Ovary (tissue), 9 donors: ENCODE results near the gene LRRIQ4. TPM values are rescaled to one million over a fixed set of nuclear protein-coding genes. Genes with fewer than 3 reads are reported as not detected.
A peak's percentile ranks its signal among the peaks of the same experiment; 100 is the strongest.

Experiments
- DNase-seq, 5 donors: peaks; one replicate each; pipeline ENCODE4 v3.0.0-alpha.2; 2019 to 2020
- H3K27ac ChIP-seq, 2 donors: fragments of 200-600 bp; one replicate each; pipeline versions ENCODE4 v1.5.1 to v1.8.0; 2019 to 2022
- H3K27me3 ChIP-seq: fragments of 200-600 bp; one replicate; pipeline ENCODE4 v1.8.0; 2022
- H3K36me3 ChIP-seq: fragments of 200-600 bp; sonication (generic); one replicate; pipeline ENCODE4 v1.5.1; 2019
- H3K4me1 ChIP-seq: one replicate; pipeline ENCODE4 v1.8.1; 2013; ENCODE audit warnings: mild to moderate bottlenecking, moderate library complexity; ENCODE audit not compliant: insufficient read depth
- H3K4me3 ChIP-seq: fragments of 200-600 bp; sonication (generic); one replicate; pipeline ENCODE4 v1.5.1; 2017
- H3K9me3 ChIP-seq, 2 donors: fragments of 200-600 bp in 1 of 2; sonication (generic) in 1 of 2; one replicate each; pipeline versions ENCODE4 v1.5.1 to v1.8.1; 2013 to 2019; ENCODE audit warnings: mild to moderate bottlenecking in 1 of 2, moderate library complexity in 1 of 2
- CTCF ChIP-seq, 3 donors: fragments of 450-650 bp in 2 of 3; fragments of 200-600 bp in 1 of 3; IDR thresholded peaks; one replicate each; pipeline versions ENCODE4 v1.5.1 to v1.8.0; 2016 to 2022; ENCODE audit warnings: antibody characterized with exemption in 3 of 3, mild to moderate bottlenecking in 1 of 3
- EP300 ChIP-seq: sonication (generic); formaldehyde crosslinking; IDR thresholded peaks from one replicate; pipeline ENCODE4 v1.6.1; 2017; ENCODE audit warnings: antibody characterized with exemption
- POLR2A ChIP-seq: fragments of 450-650 bp; IDR thresholded peaks from one replicate; pipeline ENCODE4 v1.6.1; 2017; ENCODE audit warnings: antibody characterized with exemption, mild to moderate bottlenecking, moderate library complexity
- WGBS, 3 donors: extraction: QIAGEN DNeasy Blood & Tissue Kit in 1 of 3; methylation state at CpG; one replicate each; pipeline versions ENCODE4 v1.1.5 to v1.1.7; 2013 to 2017; 5-methylcytosine and 5-hydroxymethylcytosine counted together
- intact Hi-C, 4 donors: fragments of 100-400 bp; cut with DNase I; formaldehyde crosslinking; loops; one replicate each; pipeline versions ENCODE4 v1.11.0 to v1.15.1; 2022 to 2023
- polyA plus RNA-seq, 2 donors: library from polyadenylated mRNA; stranded (reverse); fragments of 200-250 nt in 1 of 2; fragments of 350-450 nt in 1 of 2; fragmentation: Illumina TruSeq in 1 of 2; extraction: RNeasy Lipid Tissue Mini Kit (QIAGEN cat#74804) in 1 of 2; gene quantifications; one replicate each; pipeline ENCODE4 v1.2.3, GENCODE V29; 2013 to 2014
- total RNA-seq, 7 donors: library from RNA; depleted of rRNA in 2 of 7; stranded (reverse); fragments of >200 nt in 2 of 7; fragmentation: NEBNext Ultra II Directional in 3 of 7; extraction: Animal tissue kit (Norgen Biotek cat#: 25700) in 3 of 7; gene quantifications; one replicate each; pipeline versions ENCODE4 v1.1.0 to v1.2.4, GENCODE V29; 2016 to 2023
- donor health status: DM: no; HTN: no; CAD: no; lungs with moderate emphysema.
- donor health status: DM: no; HTN: no; CAD: no.
- donor health status: Bipolar disorder and iron deficiency.
- donor health status: DM: yes; HTN: yes; CAD: no.
- donor health status: DM: no; HTN: no; CAD: no.
- donor health status: DM: yes; HTN: yes; CAD: no.

LRRIQ4 gene
- total and polyA plus RNA-seq, 9 donors, result 0.05 to 0.43 (median 0.25) TPM; not detected in 2

- Histone ChIP-seq H3K36me3 (no peaks in the 10 kb centered on the region), H3K27me3 (no peaks in the 10 kb centered on the region), H3K27ac (no peak overlapping the region), H3K4me3 (no peak overlapping the region), H3K4me1 (no peaks in the 10 kb centered on the region), H3K9me3 (no peaks in the 10 kb centered on the region)
- intact Hi-C loops, result no loop called here
- WGBS, 3 donors, result 71 to 84% (median 81%) methylated on average over 8 of the region's 8 CpGs
- no peak for DNase-seq
- no peak for TF ChIP-seq CTCF (IDR thresholded peaks at IDR 0.05)
- TF ChIP-seq EP300, result no peak
Measured at GRCh38 chr3:169879013-169879557, 66.4 kb downstream of the LRRIQ4 start.

GRCh38 chr3:169879845-169880575, 67.3 kb downstream of the LRRIQ4 start:
- Histone ChIP-seq H3K4me3 (no peak overlapping the region), H3K27me3 (no peaks in the 10 kb centered on the region), H3K27ac (no peak overlapping the region), H3K9me3 (no peaks in the 10 kb centered on the region), H3K36me3 (no peaks in the 10 kb centered on the region), H3K4me1 (no peaks in the 10 kb centered on the region)
- intact Hi-C loops, result no loop called here
- TF ChIP-seq EP300 (no peak), CTCF (IDR thresholded peaks at IDR 0.05) (no peak), POLR2A (no peak)
- no peak for DNase-seq
- 33 to 45% (median 42%) methylated on average over 3 of the region's 3 CpGs for WGBS, 3 donors

- H3K4me3 ChIP-seq, result no peak overlapping the region
- no peaks in the 10 kb centered on the region for H3K4me1 ChIP-seq
- DNase-seq, result no peak
- no peaks in the 10 kb centered on the region for H3K9me3 ChIP-seq
- H3K27me3 ChIP-seq, result no peaks in the 10 kb centered on the region
- intact Hi-C loops, result no loop called here
- TF ChIP-seq POLR2A (no peak), CTCF (IDR thresholded peaks at IDR 0.05) (no peak), EP300 (no peak)
- H3K27ac ChIP-seq, result no peak overlapping the region
- H3K36me3 ChIP-seq, result no peaks in the 10 kb centered on the region
- 80 to 84% (median 81%) methylated on average over 4 of the region's 4 CpGs for WGBS, 3 donors
Measured at GRCh38 chr3:169880576-169881250, 68.0 kb downstream of the LRRIQ4 start.

GRCh38 chr3:169886671-169887070, 74.0 kb downstream of the LRRIQ4 start:
- DNase-seq, result peak; percentile 19 to 58 (median 34)
- Histone ChIP-seq H3K27me3 (no peaks in the 10 kb centered on the region), H3K27ac (no peak overlapping the region), H3K36me3 (no peaks in the 10 kb centered on the region), H3K4me3 (no peak overlapping the region), H3K9me3 (no peaks in the 10 kb centered on the region), H3K4me1 (peaks cover 2% of the 10 kb centered on the region)
- 26 to 29% (median 28%) methylated on average over 5 of the region's 5 CpGs for WGBS, 3 donors
- TF ChIP-seq POLR2A, result no peak
- intact Hi-C loops, result no loop called here

Other genes starting within 250 kb of the LRRIQ4 start
- gene MECOM, start 149.2 kb upstream of the LRRIQ4 start, total RNA-seq, result 10 to 100 TPM in 3 of 7 donors, 1 to 10 TPM in 4; 4.3 to 24.1 (median 9.0) TPM
- 1 to 10 TPM; 5.9 to 6.2 TPM for gene MECOM, start 149.2 kb upstream of the LRRIQ4 start, polyA plus RNA-seq
- 100 to 1,000 TPM in 2 of 7 donors, 1 to 10 TPM in 5; 2.4 to 467 (median 5.2) TPM for gene TERC, start 47.8 kb upstream of the LRRIQ4 start, total RNA-seq
- gene TERC, start 47.8 kb upstream of the LRRIQ4 start, polyA plus RNA-seq, result not detected
- gene ACTRT3, start 43.3 kb upstream of the LRRIQ4 start, total RNA-seq, result 1 to 10 TPM in 6 of 7 donors, under 1 TPM in 1; 0.34 to 3.8 (median 3.1) TPM
- gene ACTRT3, start 43.3 kb upstream of the LRRIQ4 start, polyA plus RNA-seq, result 1 to 10 TPM; 1.5 to 2.0 TPM
- 10 to 100 TPM; 14.1 to 23.6 (median 20.0) TPM for gene MYNN, start 39.5 kb upstream of the LRRIQ4 start, total RNA-seq
- 10 to 100 TPM; 10.1 to 10.3 TPM for gene MYNN, start 39.5 kb upstream of the LRRIQ4 start, polyA plus RNA-seq
- 1 to 10 TPM; 3.3 to 8.1 (median 4.3) TPM for gene LRRC34, start within 50 bp of the LRRIQ4 start, total RNA-seq
- 1 to 10 TPM; 1.7 to 3.3 TPM for gene LRRC34, start within 50 bp of the LRRIQ4 start, polyA plus RNA-seq
- gene LRRC31, start 57.1 kb downstream of the LRRIQ4 start, total RNA-seq, result not detected
- not detected for gene LRRC31, start 57.1 kb downstream of the LRRIQ4 start, polyA plus RNA-seq
- not detected for gene SAMD7, start 98.7 kb downstream of the LRRIQ4 start, total RNA-seq
- not detected for gene SAMD7, start 98.7 kb downstream of the LRRIQ4 start, polyA plus RNA-seq
- 100 to 1,000 TPM in 5 of 7 donors, 10 to 100 TPM in 2; 34.0 to 178 (median 131) TPM for gene SEC62, start 153.9 kb downstream of the LRRIQ4 start, total RNA-seq
- gene SEC62, start 153.9 kb downstream of the LRRIQ4 start, polyA plus RNA-seq, result 100 to 1,000 TPM in 1 of 2 donors, 10 to 100 TPM in 1; 49.6 to 113 TPM
- gene GPR160, start 225.1 kb downstream of the LRRIQ4 start, total RNA-seq, result 1 to 10 TPM in 3 of 7 donors, under 1 TPM in 4; 0.35 to 6.1 (median 0.97) TPM
- gene GPR160, start 225.1 kb downstream of the LRRIQ4 start, polyA plus RNA-seq, result 1 to 10 TPM in 1 of 2 donors, under 1 TPM in 1; 0.74 to 2.8 TPM